IMR-90 (cell line): ENCODE data around the gene CLCNKA. TPM values are rescaled to one million over a fixed set of nuclear protein-coding genes. Genes with fewer than 3 reads are reported as not detected.

Experiments used
- ATAC-seq: fragments of 200-7000 bp; cut with Tn5 transposase; 2 replicates; pipeline ENCODE4 v1.9.1; 2020; ENCODE audit warnings: low read depth, mild to moderate bottlenecking, moderate library complexity
- BruUV-seq: library from RNA; stranded (reverse); fragments of 400-500 nt; replicated peaks from 2 replicates; lab custom pipeline; 2021; lab: Mats Ljungman, UMichigan
- CTCF ChIA-PET: fragments of 300-600 bp; formaldehyde crosslinking; extraction: SDS; loops from one replicate; lab custom pipeline; 2021; ENCODE audit warnings: antibody characterized with exemption; lab: Yijun Ruan, JAX
- POLR2A ChIA-PET: fragments of 300-600 bp; sonication (Branson Sonifier 250); formaldehyde crosslinking; loops from one replicate; lab custom pipeline; 2022; ENCODE audit warnings: antibody characterized with exemption; ENCODE audit not compliant: unreplicated experiment; lab: Charles Lee
- DNase-seq: peaks from one replicate; pipeline ENCODE4 v3.0.0; 2013
- H2AFZ ChIP-seq: replicated peaks from 2 replicates; pipeline ENCODE3; 2013; ENCODE audit warnings: low read length, mild to moderate bottlenecking; ENCODE audit not compliant: poor library complexity
- H2AK5ac ChIP-seq: 2 replicates; pipeline ENCODE4 v1.6.1; 2013; ENCODE audit warnings: low read depth, low read length, inconsistent platforms
- H2AK9ac ChIP-seq: replicated peaks from 2 replicates; pipeline ENCODE3; 2013; ENCODE audit warnings: mild to moderate bottlenecking, low read depth, low read length, moderate library complexity; ENCODE audit not compliant: poor library complexity
- H2BK120ac ChIP-seq: 2 replicates; pipeline ENCODE4 v1.6.1; 2013; ENCODE audit warnings: low read depth, low read length, inconsistent platforms
- H2BK15ac ChIP-seq: 3 replicates; pipeline ENCODE4 v1.6.1; 2013; ENCODE audit warnings: low read depth, low read length, inconsistent platforms
- H2BK20ac ChIP-seq: 2 replicates; pipeline ENCODE4 v1.6.1; 2013; ENCODE audit warnings: low read depth, mild to moderate bottlenecking, inconsistent platforms, low read length, moderate library complexity
- H2BK5ac ChIP-seq: 2 replicates; pipeline ENCODE4 v1.6.1; 2013; ENCODE audit warnings: mild to moderate bottlenecking, low read depth, low read length, inconsistent platforms; ENCODE audit not compliant: poor library complexity, severe bottlenecking
- H3K14ac ChIP-seq: replicated peaks from 2 replicates; pipeline ENCODE4 v1.6.1; 2013; ENCODE audit warnings: low read depth, low read length, inconsistent platforms
- H3K18ac ChIP-seq: 2 replicates; pipeline ENCODE4 v1.6.1; 2013; ENCODE audit warnings: low read depth, low read length, control low read depth
- H3K23ac ChIP-seq: 2 replicates; pipeline ENCODE4 v1.6.1; 2013; ENCODE audit warnings: low read depth, low read length, inconsistent platforms
- H3K27ac ChIP-seq: 2 replicates; pipeline ENCODE4 v1.5.1; 2013; ENCODE audit warnings: mild to moderate bottlenecking, control low read depth, low read length; ENCODE audit not compliant: insufficient read depth
- H3K27me3 ChIP-seq: 2 replicates; pipeline ENCODE4 v1.6.1; 2013; ENCODE audit warnings: low read length; ENCODE audit not compliant: control insufficient read depth, insufficient read depth
- H3K36me3 ChIP-seq: 2 replicates; pipeline ENCODE4 v1.6.1; 2013; ENCODE audit warnings: low read length, mixed read lengths; ENCODE audit not compliant: control insufficient read depth, insufficient read depth
- H3K4ac ChIP-seq: 2 replicates; pipeline ENCODE4 v1.6.1; 2013; ENCODE audit warnings: low read depth, low read length, inconsistent platforms
- H3K4me1 ChIP-seq: 2 replicates; pipeline ENCODE4 v1.6.1; 2013; ENCODE audit warnings: low read length, mixed read lengths; ENCODE audit not compliant: control insufficient read depth, insufficient read depth
- H3K4me2 ChIP-seq: 2 replicates; pipeline ENCODE4 v1.6.1; 2013; ENCODE audit warnings: low read depth, mild to moderate bottlenecking, control low read depth, low read length, moderate library complexity
- H3K4me3 ChIP-seq: 2 replicates; pipeline ENCODE4 v1.5.1; 2013; ENCODE audit warnings: low read depth, mild to moderate bottlenecking, control low read depth, low read length, moderate library complexity; ENCODE audit not compliant: insufficient read depth
- H3K56ac ChIP-seq: 2 replicates; pipeline ENCODE4 v1.6.1; 2013; ENCODE audit warnings: low read length, inconsistent platforms; ENCODE audit not compliant: insufficient read depth; ENCODE audit errors: extremely low read depth
- H3K79me1 ChIP-seq, 2 experiments: 2 replicates each; pipeline ENCODE4 v1.6.1; 2013; ENCODE audit warnings: low read length in 2 of 2, inconsistent platforms in 1 of 2, low read depth in 1 of 2
- H3K9ac ChIP-seq: 2 replicates; pipeline ENCODE4 v1.6.1; 2013; ENCODE audit warnings: low read depth, low read length, control low read depth
- H3K9me1 ChIP-seq: 2 replicates; pipeline ENCODE4 v1.6.1; 2013; ENCODE audit warnings: low read length, inconsistent platforms; ENCODE audit not compliant: insufficient read depth
- H3K9me3 ChIP-seq: 2 replicates; pipeline ENCODE4 v1.6.1; 2013; ENCODE audit warnings: low read length; ENCODE audit not compliant: control insufficient read depth, insufficient read depth
- H4K20me1 ChIP-seq: 2 replicates; pipeline ENCODE4 v1.6.1; 2013; ENCODE audit warnings: low read length, inconsistent platforms; ENCODE audit not compliant: insufficient read depth
- H4K5ac ChIP-seq: 2 replicates; pipeline ENCODE4 v1.6.1; 2013; ENCODE audit warnings: mild to moderate bottlenecking, low read depth, low read length, control low read depth
- H4K8ac ChIP-seq, 2 experiments: 2 replicates each; pipeline ENCODE4 v1.6.1; 2013; ENCODE audit warnings: low read depth in 2 of 2, low read length in 2 of 2, control low read depth in 1 of 2, inconsistent platforms in 1 of 2
- H4K91ac ChIP-seq: 2 replicates; pipeline ENCODE4 v1.6.1; 2013; ENCODE audit warnings: low read depth, low read length, inconsistent platforms; ENCODE audit not compliant: insufficient read depth
- BHLHE40 ChIP-seq: fragments of 150-350 bp; IDR thresholded peaks from 2 replicates; pipeline ENCODE4 v1.6.1; 2016; ENCODE audit warnings: mild to moderate bottlenecking, low read depth, low read length
- CHD1 ChIP-seq: IDR thresholded peaks from 2 replicates; pipeline ENCODE4 v1.6.1; 2012; ENCODE audit warnings: low read depth, low read length, improper control_type of control experiment
- CTCF ChIP-seq: conservative IDR thresholded peaks from 2 replicates; pipeline ENCODE4 v1.5.1; 2012; ENCODE audit warnings: mild to moderate bottlenecking, low read depth, low read length, improper control_type of control experiment
- ELK1 ChIP-seq: fragments of 150-350 bp; IDR thresholded peaks from 2 replicates; pipeline ENCODE4 v1.6.1; 2016; ENCODE audit warnings: low read depth, mild to moderate bottlenecking, low read length, moderate library complexity, borderline replicate concordance
- FOS ChIP-seq: fragments of 150-350 bp; IDR thresholded peaks from 2 replicates; pipeline ENCODE4 v1.6.1; 2016; ENCODE audit warnings: low read depth, low read length
- MAZ ChIP-seq: IDR thresholded peaks from 2 replicates; pipeline ENCODE4 v1.6.1; 2012; ENCODE audit warnings: low read depth, mild to moderate bottlenecking, low read length, improper control_type of control experiment, moderate library complexity, borderline replicate concordance
- MXI1 ChIP-seq: IDR thresholded peaks from 2 replicates; pipeline ENCODE4 v1.6.1; 2012; ENCODE audit warnings: low read depth, mild to moderate bottlenecking, low read length, moderate library complexity, borderline replicate concordance
- NFE2L2 ChIP-seq: fragments of 150-350 bp; IDR thresholded peaks from 2 replicates; pipeline ENCODE4 v1.6.1; 2016; ENCODE audit warnings: low read depth, mild to moderate bottlenecking, low read length
- POLR2A ChIP-seq: IDR thresholded peaks from 2 replicates; pipeline ENCODE4 v1.6.1; 2012; ENCODE audit warnings: mild to moderate bottlenecking, low read depth, low read length
- RAD21 ChIP-seq: IDR thresholded peaks from 2 replicates; pipeline ENCODE4 v1.6.1; 2012; ENCODE audit warnings: low read length, improper control_type of control experiment
- RCOR1 ChIP-seq: IDR thresholded peaks from 2 replicates; pipeline ENCODE4 v1.6.1; 2012; ENCODE audit warnings: mild to moderate bottlenecking, low read length, improper control_type of control experiment; ENCODE audit not compliant: insufficient replicate concordance
- RFX5 ChIP-seq: IDR thresholded peaks from 2 replicates; pipeline ENCODE4 v1.8.0; 2012; ENCODE audit warnings: low read depth, mild to moderate bottlenecking, low read length, moderate library complexity
- USF2 ChIP-seq: fragments of 150-350 bp; IDR thresholded peaks from 2 replicates; pipeline ENCODE4 v1.6.1; 2017; ENCODE audit warnings: mild to moderate bottlenecking, antibody characterized with exemption, low read length, low read depth
- WGBS, 2 experiments: methylation state at CpG; one replicate each; pipeline versions ENCODE4 v1.1.5 to v1.1.7; 2013; ENCODE audit warnings: missing lambda C conversion rate in 2 of 2; ENCODE audit not compliant: insufficient read length in 1 of 2; ENCODE audit errors: extremely low coverage in 2 of 2; 5-methylcytosine and 5-hydroxymethylcytosine counted together
- dilution Hi-C: fragments of 300-500 bp; cut with HindIII; formaldehyde crosslinking; loops from one replicate; pipeline ENCODE4 v1.14.3; 2018; ENCODE audit warnings: low sequenced_read_pairs; ENCODE audit not compliant: unreplicated experiment
- in situ Hi-C: fragments of 300-500 bp; cut with MboI; formaldehyde crosslinking; loops from 3 replicates; pipeline ENCODE4 v1.14.3; 2019; ENCODE audit warnings: low sequenced_read_pairs, inconsistent platforms, mixed read lengths
- intact Hi-C: fragments of 100-400 bp; cut with micrococcal nuclease; formaldehyde crosslinking; loops from 2 replicates; pipeline ENCODE4 v1.10.0; 2022
- polyA plus RNA-seq, 3 experiments: library from polyadenylated mRNA; depleted of rRNA; stranded (reverse); fragments of >200 nt; gene quantifications; 2 replicates each; pipeline ENCODE4 v1.2.3, GENCODE V29; 2012; ENCODE audit warnings: low replicate concordance in 1 of 3
- total RNA-seq: library from RNA; depleted of rRNA; stranded (reverse); fragments of >200 nt; gene quantifications from 2 replicates; pipeline ENCODE4 v1.2.3, GENCODE V29; 2012

The CLCNKA gene
- total and polyA plus RNA-seq, 2 of the 4 experiments (the other 2 are of a cell fraction) = 0.05 TPM; not detected in 1

GRCh38 chr1:16013908-16014258 is 8.0 kb upstream of the CLCNKA start:
- Histone ChIP-seq H3K4ac (0 out of 2 replicates have a peak overlapping the region, but pooled peaks have one; percentile 53), H4K5ac (no peak overlapping the region), H3K23ac (no peak overlapping the region), H3K9me3 (no peaks in the 10 kb centered on the region), H2AK9ac (no peak overlapping the region), H3K4me3 (no peak overlapping the region), H4K20me1 (0 out of 2 replicates have a peak, but pooled peaks cover 3% of the 10 kb centered on the region), H3K27ac (no peak overlapping the region), H2BK120ac (no peak overlapping the region), H3K56ac (no peak overlapping the region), H4K91ac (no peak overlapping the region), H3K27me3 (no peaks in the 10 kb centered on the region), H3K4me2 (no peak overlapping the region), H3K18ac (no peak overlapping the region), H3K4me1 (peaks cover 22% of the 10 kb centered on the region), H2BK15ac (no peak overlapping the region; the same call in 2 of the 3 replicates), H3K9ac (no peak overlapping the region), H3K79me1 (no peaks in the 10 kb centered on the region), H3K9me1 (peaks cover 3% of the 10 kb centered on the region), H2AFZ (peak overlapping the region; percentile 87), H2BK5ac (no peak overlapping the region), H2BK20ac (peak overlapping the region; percentile 25; the same call in 1 of the 2 replicates), H2AK5ac (peak overlapping the region; percentile 56; the same call in 1 of the 2 replicates), H3K14ac (no peak overlapping the region), H4K8ac (no peak overlapping the region), H3K36me3 (no peaks in the 10 kb centered on the region)
- dilution Hi-C loops (no loop called here), in situ Hi-C loops (no loop called here), intact Hi-C loops (no loop called here)
- no CpG with 5 or more reads among the region's 4 CpGs for WGBS, 2 experiments
- no TSS peak for BruUV-seq
- POLR2A ChIA-PET = no interaction called here
- TF ChIP-seq NFE2L2 = no peak
- TF ChIP-seq MXI1 = no peak
- TF ChIP-seq USF2 = no peak
- TF ChIP-seq RCOR1 = no peak
- no peak for TF ChIP-seq FOS
- no peak for TF ChIP-seq CHD1
- no peak for TF ChIP-seq CTCF
- no peak for TF ChIP-seq MAZ
- no peak for TF ChIP-seq ELK1
- no peak for TF ChIP-seq POLR2A
- no peak for TF ChIP-seq BHLHE40
- no peak for TF ChIP-seq RAD21
- TF ChIP-seq RFX5 = no peak
- DNase-seq (no peak), ATAC-seq (no peak)
- CTCF ChIA-PET = interaction anchor here (1.1 kb wide), 1 partner anchor 222 kb away, joined by 3 read pairs; no protein-coding TSS in a partner anchor
